Measurements from ENCODE around the gene DPYSL4.

Gene DPYSL4

GRCh38 chr10:132250481-132251475 lies 64.0 kb downstream of the DPYSL4 start:
- no peak for TF ChIP-seq JUND (IDR thresholded peaks at IDR 0.05; ENCODE audit: low read depth)
- in situ Hi-C loops (cut with HindIII; ENCODE audit: low pct_unique_long_range_greater_than_20kb, low sequenced_read_pairs), result no loop called here

GRCh38 chr10:132251928-132252327 lies 65.2 kb downstream of the DPYSL4 start:
- no peak for TF ChIP-seq JUND (IDR thresholded peaks at IDR 0.05; ENCODE audit: low read depth)
- in situ Hi-C loops (cut with HindIII; ENCODE audit: low pct_unique_long_range_greater_than_20kb, low sequenced_read_pairs), result no loop called here
- no peak for DNase-seq (ENCODE audit: low read depth in 1 of 2, low spot score in 1 of 2)

More at GRCh38 chr10:132250481-132251475, 64.0 kb downstream of the DPYSL4 start:
- no peak for DNase-seq (ENCODE audit: low read depth in 1 of 2, low spot score in 1 of 2)

- no peak for TF ChIP-seq JUND (IDR thresholded peaks at IDR 0.05; ENCODE audit: low read depth)
- no peak for DNase-seq (ENCODE audit: low read depth in 1 of 2, low spot score in 1 of 2)
- in situ Hi-C loops (cut with HindIII; ENCODE audit: low pct_unique_long_range_greater_than_20kb, low sequenced_read_pairs), result no loop called here
These were observed 65.7 kb downstream of the DPYSL4 start for GRCh38 chr10:132252412-132252811.

GRCh38 chr10:132253092-132253687 lies 66.4 kb downstream of the DPYSL4 start:
- DNase-seq (ENCODE audit: low read depth in 1 of 2, low spot score in 1 of 2), result no peak
- in situ Hi-C loops (cut with HindIII; ENCODE audit: low pct_unique_long_range_greater_than_20kb, low sequenced_read_pairs), result no loop called here
- no peak for TF ChIP-seq JUND (IDR thresholded peaks at IDR 0.05; ENCODE audit: low read depth)

- no peak for TF ChIP-seq JUND (IDR thresholded peaks at IDR 0.05; ENCODE audit: low read depth)
- no peak for DNase-seq (ENCODE audit: low read depth in 1 of 2, low spot score in 1 of 2)
- in situ Hi-C loops (cut with HindIII; ENCODE audit: low pct_unique_long_range_greater_than_20kb, low sequenced_read_pairs), result no loop called here
These were observed 68.1 kb downstream of the DPYSL4 start for GRCh38 chr10:132254841-132255240.
